Inferior parietal cortex (tissue), 1 donor: Measurements from ENCODE around the gene MSMB.
"Not testable (repeated sequence)": the region's sequence is repeated elsewhere in the genome, so short reads cannot be mapped to it uniquely, and the experiment has no call there.

Source experiments
- DNase-seq: peaks from one replicate; pipeline ENCODE4 v3.0.0-alpha.2; 2016; ENCODE audit errors: extremely low spot score

MSMB gene, protein sequence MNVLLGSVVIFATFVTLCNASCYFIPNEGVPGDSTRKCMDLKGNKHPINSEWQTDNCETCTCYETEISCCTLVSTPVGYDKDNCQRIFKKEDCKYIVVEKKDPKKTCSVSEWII

DNA sequence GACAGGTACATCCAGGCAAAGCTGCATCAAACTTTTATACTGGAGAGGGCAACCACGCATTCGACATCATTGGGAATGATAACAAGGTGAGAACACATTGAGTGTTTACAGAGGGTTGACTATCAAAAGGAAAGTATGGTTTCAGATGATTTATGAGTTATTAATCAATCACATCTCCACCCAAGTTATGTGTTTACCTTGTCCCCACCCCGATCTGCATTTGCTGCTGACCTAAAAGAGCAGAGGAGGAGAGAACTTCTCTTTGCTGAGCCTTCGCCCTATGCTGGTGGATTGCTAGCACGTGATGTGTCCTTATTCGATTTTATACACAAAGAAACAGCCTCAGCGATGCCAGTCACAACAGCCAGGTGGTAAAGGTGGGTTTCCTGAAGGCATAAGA is at the start of gene MSMB:
Gene MSMB (minus strand): TSS at position 9 of the 400 bp plus-strand sequence. CDS start 32 bp downstream, outside the sequence.
- DNase-seq, result no peak

DNA sequence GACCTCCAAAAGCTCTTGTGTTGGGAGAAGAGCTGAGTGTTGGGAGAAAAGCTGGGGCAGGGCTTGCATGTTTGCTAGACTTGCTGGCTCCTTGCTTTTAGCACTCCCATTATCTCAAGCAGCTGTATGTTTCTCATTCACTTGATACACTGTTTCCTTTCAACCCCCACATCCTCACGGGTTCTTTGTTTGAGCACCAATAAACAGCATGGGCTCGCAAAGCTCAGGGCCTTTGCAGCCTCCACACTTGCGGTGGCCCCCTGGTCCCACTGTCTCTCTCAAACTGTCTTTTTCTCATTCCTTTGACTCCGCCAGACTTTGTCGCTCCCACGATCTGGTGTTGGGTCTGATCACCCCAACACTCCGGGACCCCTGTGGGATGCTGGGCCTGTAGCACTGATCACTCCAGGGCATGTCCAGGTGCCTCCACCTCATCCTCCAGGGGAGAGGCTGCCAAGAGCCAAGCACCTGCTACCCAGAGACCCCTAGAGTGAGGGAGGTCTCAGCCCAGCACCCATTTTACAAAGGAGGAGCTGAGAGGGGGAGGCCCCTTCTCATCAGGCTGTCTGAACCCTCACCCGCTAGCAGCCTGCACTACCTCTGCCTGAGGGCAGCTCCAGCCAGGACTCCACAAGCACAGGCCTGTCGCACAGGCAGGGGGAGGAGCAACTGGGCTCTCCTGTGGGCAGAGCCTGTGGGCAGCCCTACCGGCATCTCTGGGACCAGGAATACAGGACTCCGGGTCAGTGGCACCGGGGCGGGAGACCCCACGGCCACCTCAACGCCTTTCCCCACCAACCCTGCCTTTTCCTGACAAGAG is 49.1 kb upstream of the MSMB start:
- DNase-seq, result no peak

DNA sequence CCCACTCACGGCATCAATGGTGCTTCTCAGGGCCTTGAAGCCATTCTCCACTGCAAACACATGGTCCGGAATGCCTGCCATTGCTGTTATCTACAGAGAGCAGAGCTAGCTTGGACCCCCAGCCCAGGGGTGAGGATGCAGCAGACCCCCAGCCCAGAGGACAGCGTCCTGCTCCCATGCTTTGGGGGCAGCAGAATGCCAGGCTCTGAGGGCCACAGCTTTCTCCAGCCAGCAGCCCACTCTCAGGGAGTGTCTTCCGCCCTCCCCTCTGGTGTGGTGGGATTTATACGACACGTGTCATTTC is 48.1 kb upstream of the MSMB start:
- DNase-seq, result no peak

DNA sequence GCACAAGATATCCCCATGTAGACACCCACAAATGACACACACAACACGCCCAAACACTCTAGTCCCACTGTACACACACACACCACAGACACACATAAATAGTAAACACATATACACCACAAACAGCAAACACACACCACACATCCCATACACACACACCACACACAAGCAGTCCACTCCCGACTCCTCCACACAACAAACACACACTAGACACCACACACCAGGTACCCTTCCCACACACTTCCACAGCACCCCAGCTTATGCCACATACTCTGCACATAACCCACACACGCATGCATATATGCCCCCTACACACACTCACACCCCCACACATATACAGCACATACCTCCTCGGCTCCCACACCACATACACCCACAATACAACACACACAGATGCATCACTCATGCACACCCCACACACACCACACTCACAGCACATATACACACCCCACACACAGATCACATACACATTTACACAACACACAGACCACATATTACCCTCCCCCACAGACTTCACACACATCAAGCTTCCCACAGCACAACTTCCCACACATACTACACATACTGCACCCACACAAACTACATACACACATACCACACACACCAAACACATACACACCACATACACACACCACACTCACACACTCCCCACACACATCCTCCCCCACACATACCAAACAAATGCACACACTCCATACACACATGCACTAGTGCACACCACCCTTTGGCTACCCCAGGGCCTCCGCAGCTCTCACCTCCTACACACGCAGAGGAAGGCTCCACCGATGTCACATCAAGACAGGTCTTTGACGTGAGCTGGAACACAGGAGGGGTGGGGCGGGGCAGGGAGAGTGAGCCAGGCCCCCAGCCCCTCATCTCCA is 47.5 kb upstream of the MSMB start:
- DNase-seq, result not testable (repeated sequence)

DNA sequence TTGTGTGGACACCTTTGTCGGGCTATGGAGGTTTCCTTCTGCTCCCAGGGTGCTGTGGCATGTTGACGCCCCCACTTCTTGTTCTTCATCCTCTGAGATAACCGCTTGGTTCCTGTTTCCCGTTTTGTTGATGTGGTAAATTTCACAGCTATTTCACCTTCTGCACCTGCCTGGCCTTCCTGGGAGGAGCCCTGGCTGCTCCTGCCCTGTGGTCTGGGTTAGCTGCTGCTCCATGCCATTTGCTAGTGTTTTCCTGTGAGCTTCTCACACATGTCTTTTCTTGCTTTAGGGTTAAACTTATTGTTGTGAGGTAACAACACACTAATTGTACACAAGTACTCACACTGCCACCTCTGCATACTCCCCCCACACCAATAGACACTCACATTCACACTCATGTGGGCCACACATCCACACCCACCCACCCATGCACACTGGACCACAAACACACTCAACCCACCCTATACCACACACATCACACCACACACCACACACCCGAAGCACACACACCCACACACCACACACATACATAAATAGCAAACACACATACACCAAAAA is 46.5 kb upstream of the MSMB start:
- no peak for DNase-seq

DNA sequence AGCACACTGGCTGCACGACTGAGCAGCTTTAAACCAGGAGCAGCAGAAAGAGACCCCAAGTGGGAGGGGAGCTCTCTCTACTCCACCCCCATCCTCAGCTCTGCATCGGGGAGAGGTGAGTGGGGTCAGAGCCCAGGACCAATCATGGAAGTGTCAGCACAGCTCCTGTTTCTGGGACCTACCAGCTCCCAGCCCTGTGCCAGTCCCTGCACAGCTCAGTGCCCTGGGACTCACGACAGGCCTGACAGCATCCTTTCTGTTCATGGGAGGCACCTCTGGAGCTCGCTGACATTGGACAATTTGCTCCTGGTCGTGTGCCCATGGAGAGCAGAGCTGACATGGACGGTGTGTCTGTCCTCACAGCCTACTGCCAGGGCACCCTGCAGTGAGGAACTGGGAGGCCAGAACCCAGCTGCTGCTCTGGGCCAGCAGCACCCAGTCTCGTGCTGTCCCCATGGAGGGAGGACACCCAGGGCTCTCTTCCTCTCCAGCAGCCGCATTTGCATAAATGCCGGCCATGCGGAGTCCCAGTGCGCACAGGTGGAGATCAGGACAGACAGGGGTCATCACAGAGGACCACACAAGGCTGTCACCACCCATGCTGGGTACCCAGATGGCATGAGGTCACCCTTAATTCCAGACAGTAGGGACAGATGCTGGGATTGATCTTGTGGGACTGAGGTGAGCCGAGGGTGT is 45.9 kb upstream of the MSMB start:
- DNase-seq, result no peak

DNA sequence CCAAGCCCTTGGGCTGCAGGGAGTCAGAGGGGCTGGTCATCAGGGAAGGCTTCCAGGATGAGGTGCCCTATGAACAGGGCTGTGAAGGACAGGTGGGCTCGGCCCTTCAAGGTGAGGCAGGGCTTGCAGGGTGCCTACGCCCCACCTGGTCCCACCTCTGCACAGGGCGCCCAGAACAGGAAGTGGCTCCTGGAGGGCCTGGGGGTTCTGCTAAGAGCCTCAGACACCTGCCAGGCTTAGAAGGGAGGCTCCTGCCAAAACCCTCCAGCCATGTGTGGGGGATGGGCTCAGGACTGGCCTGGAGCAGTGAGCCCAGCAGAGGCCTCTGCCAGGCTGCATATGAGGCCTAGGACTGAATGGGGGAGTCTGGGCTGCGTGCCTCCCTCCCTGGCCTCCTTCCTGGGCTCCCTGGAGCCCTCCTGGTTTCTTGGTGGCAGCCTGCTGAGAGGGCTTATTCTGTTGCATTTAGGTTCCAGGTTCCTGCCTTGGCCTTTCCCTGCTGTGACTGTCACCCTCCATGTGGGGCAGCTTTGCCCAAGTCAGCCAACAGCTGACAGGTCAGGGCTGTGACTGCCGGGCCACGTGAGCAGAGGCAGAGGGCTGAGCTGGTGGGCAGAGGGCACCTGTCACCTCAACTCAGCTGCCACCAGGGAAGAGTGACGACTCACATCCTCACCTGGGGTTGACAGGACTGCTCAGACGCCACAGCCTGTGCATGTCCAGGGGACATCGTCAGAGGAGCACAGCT is 45.2 kb upstream of the MSMB start:
- no peak for DNase-seq

DNA sequence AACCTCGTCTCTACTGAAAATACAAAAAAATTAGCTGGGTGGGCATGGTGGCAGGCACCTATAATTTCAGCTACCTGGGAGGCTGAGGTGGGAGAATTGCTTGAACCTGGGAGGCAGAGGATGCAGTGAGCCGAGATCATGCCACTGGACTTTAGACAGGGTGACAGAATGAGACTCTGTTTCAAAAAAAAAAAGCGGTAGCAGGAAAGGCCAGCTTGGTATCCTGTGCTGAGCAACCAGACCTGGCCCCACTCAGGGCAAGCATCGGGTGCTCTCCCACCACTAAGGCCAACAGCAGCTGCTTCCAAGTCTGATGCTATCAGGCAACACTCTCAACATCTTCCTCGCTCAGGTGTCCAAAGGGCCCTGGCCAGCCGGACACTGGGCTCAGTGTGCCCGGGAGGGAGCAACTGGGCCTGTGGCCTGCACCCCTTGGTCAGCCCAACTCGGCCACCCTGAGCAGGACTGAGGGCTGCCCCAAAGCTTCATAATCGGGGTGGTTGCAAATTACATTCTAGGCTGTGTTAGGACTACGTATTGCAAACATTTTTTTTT is 44.3 kb upstream of the MSMB start:
- no peak for DNase-seq

DNA sequence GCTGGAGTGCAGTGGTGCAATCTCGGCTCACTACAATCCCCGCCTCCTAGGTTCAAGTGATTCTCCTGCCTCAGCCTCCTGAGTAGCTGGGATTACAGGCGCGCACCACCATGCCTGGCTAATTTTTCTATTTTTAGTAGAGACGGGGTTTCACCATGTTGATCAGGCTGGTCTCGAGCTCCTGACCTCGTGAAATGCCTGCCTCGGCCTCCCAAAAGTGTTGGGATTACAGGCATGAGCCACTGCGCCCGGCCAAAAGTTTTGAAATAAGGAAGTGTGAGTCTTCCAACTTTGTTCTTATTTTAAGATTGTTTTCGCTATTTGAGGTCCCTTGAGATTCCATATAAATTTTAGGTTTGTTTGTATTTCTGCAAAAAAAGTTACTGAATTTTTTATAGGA is 41.3 kb upstream of the MSMB start:
- DNase-seq, result not testable (repeated sequence)

DNA sequence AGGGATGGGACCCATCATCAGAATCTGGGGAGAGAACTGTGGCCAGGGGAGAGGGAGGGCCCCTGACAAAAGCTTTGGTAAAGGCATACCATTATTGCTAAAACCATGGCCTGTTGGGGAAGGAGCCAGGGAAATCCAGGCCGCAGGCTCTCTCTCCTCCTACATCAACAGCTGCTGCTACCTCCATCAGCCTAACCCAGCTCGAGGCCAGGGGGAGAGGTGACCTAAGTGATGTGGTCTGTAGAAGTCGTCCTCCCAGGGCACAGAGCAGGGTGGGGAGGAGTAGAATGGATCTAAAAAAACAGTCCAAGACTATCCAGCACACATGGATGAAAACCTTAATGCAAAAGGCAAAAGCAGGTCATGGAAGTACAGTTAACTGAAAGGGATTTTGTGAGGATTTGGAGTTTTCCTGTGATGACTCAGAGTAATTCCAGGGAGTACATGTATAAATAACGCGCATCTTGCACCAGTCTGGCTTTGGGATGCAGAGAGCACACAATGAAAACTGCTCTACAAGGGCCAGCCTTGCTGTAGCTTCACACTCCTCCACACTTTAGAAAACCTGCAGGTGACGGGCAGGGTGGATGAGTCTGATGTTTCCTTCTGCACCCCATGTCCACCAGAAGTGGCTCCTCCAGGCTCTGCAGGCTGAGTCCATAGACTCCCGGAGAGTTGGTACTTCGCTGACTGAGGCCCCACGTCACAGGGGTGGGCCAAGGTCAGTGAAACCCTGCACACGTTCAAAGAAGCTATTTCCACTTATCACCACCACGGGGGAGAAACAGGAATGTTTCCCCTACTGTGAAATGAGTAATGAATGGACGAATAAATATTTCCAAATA is 38.5 kb upstream of the MSMB start:
- DNase-seq, result peak; percentile 24

DNA sequence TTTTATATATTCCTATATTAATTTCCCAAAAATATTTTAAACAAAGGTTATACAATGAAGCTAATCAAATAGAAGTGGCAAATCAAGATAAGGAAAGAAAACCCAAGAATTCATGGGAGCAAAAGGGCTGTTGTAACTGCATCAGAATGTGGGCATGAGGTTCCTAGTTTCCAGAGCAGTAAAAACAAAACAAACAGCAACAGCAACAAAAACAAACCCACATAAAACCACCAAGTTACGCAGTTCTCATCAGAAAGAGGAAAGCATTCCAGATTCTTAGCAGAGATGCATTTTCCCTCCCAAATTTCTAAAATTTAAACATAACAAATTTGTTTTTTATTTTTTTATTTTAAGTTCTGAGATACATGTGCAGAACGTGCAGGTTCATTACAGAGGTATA is 34.8 kb upstream of the MSMB start:
- DNase-seq, result no peak

DNA sequence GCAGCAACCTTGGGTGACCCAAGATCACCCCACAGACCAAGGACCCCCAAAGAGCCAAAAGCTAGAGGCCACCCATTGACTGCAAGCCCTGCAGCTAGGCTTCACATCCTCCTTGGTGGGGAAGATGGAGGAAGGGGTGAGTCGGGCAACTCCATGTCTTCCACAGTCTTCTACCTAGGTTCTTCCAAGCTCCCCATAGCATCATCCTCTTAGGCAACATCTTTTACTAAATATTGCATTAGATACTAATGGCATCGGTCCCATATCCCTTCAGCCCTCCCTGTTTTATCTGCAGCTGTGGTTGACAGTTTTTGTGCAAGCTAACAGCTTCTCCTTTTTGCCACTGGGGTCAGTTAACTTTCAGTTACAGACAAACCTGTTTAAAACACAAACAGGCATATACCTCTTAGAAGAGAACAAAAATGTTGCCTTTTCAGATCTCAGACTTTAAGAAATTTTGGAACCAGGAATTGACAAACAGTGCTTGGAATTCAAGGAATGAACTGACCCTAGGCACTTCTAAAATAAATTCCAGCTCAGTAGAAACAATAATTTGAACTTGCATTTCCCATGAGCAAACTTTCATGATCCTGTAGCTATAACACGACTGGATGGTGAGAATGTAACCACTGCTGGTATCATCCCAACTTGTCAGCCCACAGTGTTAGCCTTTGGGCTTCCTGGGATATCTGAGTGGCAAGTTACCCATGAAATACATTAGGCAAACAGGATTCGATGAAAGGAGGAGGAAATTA is 33.9 kb upstream of the MSMB start:
- DNase-seq, result no peak

DNA sequence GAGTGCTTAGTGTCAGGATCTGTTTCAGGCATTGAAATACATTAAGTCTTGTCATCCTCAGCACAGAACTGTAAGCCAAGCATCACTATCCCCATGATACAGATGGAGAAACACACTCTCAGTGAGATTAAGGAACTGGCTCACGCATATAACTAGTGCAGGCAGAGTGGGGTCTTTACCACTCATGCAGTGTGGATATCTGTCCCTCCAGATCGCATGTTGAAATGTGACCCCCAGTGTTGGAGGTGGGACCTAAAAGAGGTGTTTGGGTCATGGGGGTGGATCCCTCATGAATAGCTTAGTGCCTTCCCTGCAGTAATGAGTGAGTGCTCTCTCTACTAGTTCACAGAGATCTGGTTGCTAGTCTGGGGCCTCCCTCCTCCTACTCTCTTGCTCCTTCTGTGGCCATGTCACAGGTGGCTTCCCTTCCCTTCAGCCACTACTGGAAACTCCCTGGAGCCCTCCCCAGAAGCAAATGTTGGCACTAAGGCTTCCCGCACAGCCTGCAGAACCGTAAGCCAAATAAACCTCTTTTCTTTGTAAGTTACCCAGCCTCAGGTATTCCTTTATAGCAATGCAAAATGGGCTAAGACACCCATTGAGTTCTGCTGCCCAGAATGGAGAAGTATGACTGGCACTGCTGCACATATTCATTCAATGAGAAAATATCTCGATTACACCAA is 31.8 kb upstream of the MSMB start:
- DNase-seq, result no peak

DNA sequence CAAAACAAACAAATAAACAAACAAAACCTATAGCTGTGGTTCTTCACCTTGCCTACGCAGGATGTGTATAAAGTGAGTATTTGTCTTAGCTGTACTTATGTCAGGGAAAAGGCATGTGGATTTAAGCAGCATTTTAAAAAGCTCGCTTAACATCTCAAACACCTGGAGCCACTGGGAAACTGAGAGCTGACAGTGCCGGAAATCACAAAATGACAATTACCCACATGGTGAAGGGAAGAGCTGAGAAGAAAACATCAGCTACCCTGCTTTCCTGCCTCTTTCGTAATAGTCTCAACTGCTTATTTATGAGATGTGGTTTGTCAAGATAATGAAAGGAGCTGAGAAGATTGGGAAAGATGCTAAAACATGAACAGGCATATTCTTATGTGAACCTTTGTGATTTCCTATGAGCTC is 31.1 kb upstream of the MSMB start:
- DNase-seq, result no peak

DNA sequence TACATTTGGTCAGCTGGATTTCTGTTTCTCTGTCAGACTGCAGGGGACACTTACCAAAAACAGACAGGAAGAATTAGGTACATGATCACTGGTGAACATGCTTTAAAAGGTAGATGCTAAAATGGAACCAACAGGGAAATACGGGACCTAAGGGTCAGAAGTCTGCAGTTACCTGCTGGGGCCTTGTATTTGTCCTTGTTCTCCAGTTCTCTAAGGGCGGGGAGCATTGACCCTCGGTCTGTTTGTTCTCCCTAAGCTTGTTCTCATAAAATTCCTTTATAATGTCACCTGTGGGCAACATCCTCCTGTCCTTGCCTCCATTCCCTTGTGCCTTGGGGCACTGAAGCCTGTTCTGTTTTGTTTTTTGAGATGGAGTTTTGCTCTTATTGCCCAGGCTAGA is 29.8 kb upstream of the MSMB start:
- DNase-seq, result no peak

DNA sequence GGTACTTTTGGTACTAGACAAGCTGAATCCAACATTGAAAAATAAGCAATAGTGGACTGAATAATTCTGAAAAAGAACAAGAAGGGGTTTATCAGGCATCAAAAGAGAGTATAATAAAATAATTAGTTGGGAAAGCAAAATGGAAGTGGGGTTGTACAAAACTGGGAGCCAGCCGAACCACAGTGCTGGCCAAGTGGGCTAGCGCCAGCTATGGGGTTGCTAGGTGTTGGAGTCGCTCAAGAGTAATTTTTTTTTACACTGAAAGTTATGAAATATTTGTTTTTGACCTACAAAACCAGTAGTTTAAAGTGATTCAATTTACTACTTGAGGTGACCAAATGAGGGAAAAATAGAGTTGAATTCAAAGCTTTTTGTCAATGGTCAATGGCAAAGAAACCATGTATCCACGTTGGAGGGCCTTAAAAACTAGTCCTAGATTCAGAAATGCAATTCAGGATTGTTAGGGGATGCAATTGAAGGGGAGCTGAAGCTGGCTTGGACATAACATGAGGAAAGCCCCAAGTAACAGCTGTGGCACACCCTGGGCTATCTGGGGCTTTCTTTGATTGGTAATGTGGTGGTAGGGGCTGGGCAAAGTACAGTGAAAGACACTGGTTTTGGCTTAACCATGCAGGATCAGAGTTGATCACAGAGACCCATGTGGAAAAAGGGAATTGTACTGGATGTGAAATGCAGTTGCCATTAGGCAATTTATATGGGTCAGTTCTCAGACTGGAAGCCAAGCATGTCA is 28.3 kb upstream of the MSMB start:
- no peak for DNase-seq

DNA sequence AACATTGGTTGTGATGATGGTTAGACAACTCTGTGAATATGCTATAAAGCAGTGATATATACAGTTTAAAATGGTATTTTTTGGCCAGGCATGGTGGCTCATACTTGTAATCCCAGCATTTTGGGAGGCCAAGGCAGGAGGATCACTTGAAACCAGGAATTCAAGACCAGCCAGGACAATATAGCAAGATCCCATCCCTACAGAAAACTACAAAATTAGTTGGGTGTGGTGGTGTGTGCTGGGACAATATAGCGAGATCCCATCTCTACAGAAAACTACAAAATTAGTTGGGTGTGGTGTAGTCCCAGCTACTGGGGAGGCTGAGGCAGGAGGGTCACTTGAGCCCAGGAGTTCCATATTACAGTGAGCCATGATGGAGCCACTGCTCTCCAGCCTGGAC is 27.5 kb upstream of the MSMB start:
- no peak for DNase-seq

DNA sequence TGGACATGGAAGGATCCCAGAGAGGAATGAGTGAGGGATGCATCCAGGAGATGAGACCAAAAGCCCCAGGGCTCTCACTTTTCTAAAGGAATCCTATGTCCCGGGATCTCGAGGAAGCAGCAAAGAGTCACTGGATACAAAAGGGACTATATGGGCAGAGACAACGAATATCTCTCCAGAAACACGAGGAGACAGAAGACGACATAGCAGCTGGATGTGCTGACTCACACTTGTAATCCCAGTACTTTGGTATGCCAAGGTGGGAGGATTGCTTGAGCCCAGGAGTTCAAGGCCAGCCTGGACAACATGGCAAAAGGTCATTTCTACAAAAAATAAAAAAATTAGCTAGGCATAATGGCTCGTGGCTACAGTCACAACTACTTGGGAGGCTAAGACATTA is 24.7 kb upstream of the MSMB start:
- DNase-seq, result no peak
